PC-9 (cell line): ENCODE data around the gene CARTPT. TPM values are rescaled to one million over a fixed set of nuclear protein-coding genes. Genes with fewer than 3 reads are reported as not detected.

Experiments
- BruUV-seq: library from RNA; stranded (reverse); fragments of 400-500 nt; replicated peaks from 2 replicates; lab custom pipeline; 2021; lab: Mats Ljungman, UMichigan
- CTCF ChIA-PET: fragments of 300-600 bp; sonication (Branson Sonifier 250); formaldehyde crosslinking; loops from one replicate; lab custom pipeline; 2022; ENCODE audit warnings: antibody characterized with exemption; lab: Charles Lee
- POLR2A ChIA-PET: fragments of 300-600 bp; sonication (Branson Sonifier 250); formaldehyde crosslinking; loops from one replicate; lab custom pipeline; 2022; ENCODE audit warnings: antibody characterized with exemption; ENCODE audit not compliant: unreplicated experiment; lab: Charles Lee
- DNase-seq, 2 experiments: peaks; one replicate each; pipeline versions ENCODE4 v3.0.0 to v3.0.0-alpha.2; 2015 to 2022; ENCODE audit warnings: mixed read lengths in 1 of 2
- H2AFZ ChIP-seq: fragments of 200-600 bp; sonication (generic); 2 replicates; pipeline ENCODE4 v1.8.1; 2017; ENCODE audit warnings: antibody characterized with exemption
- H3F3A ChIP-seq: fragments of 200-600 bp; sonication (generic); 2 replicates; pipeline ENCODE4 v1.8.1; 2017; ENCODE audit warnings: antibody characterized with exemption, mild to moderate bottlenecking, low read depth; ENCODE audit not compliant: insufficient read depth
- H3K27ac ChIP-seq: fragments of 200-600 bp; sonication (generic); 2 replicates; pipeline ENCODE4 v1.6.1; 2016; ENCODE audit warnings: mixed run types
- H3K27me3 ChIP-seq: fragments of 200-600 bp; sonication (generic); 2 replicates; pipeline ENCODE4 v1.6.1; 2016; ENCODE audit warnings: low read depth, mixed run types; ENCODE audit not compliant: insufficient read depth
- H3K36me3 ChIP-seq: fragments of 200-600 bp; sonication (generic); 2 replicates; pipeline ENCODE4 v1.6.1; 2016; ENCODE audit warnings: low read depth, mixed run types
- H3K4me1 ChIP-seq: fragments of 200-600 bp; sonication (generic); replicated peaks from 2 replicates; pipeline ENCODE4 v1.6.1; 2016; ENCODE audit warnings: mixed run types; ENCODE audit not compliant: insufficient read depth
- H3K4me2 ChIP-seq: fragments of 200-600 bp; sonication (generic); 2 replicates; pipeline ENCODE4 v1.6.1; 2017; ENCODE audit warnings: mixed run types
- H3K4me3 ChIP-seq: fragments of 200-600 bp; sonication (generic); 2 replicates; pipeline ENCODE4 v1.6.1; 2016; ENCODE audit warnings: mixed run types
- H3K79me2 ChIP-seq: fragments of 200-600 bp; sonication (generic); 2 replicates; pipeline ENCODE4 v1.6.1; 2017; ENCODE audit warnings: low read depth, mixed run types
- H3K9me2 ChIP-seq: fragments of 200-600 bp; sonication (generic); 2 replicates; pipeline ENCODE4 v1.8.1; 2017; ENCODE audit warnings: mild to moderate bottlenecking; ENCODE audit not compliant: insufficient read depth
- H3K9me3 ChIP-seq: fragments of 200-600 bp; sonication (generic); 2 replicates; pipeline ENCODE4 v1.8.1; 2016; ENCODE audit warnings: low read depth; ENCODE audit not compliant: insufficient read depth
- H4K20me1 ChIP-seq: fragments of 200-600 bp; sonication (generic); 2 replicates; pipeline ENCODE4 v1.8.1; 2017; ENCODE audit not compliant: insufficient read depth
- CTCF ChIP-seq: fragments of 200-600 bp; sonication (generic); conservative IDR thresholded peaks from 2 replicates; pipeline ENCODE4 v1.6.1; 2017; ENCODE audit warnings: mixed run types, antibody characterized with exemption, mild to moderate bottlenecking, moderate library complexity
- EZH2 ChIP-seq: fragments of 200-600 bp; sonication (generic); IDR thresholded peaks from 2 replicates; pipeline ENCODE4 v1.8.0; 2017; ENCODE audit warnings: antibody characterized with exemption, low read depth
- intact Hi-C: fragments of 100-400 bp; cut with micrococcal nuclease; formaldehyde crosslinking; loops from one replicate; pipeline ENCODE4 v1.10.0; 2022; ENCODE audit not compliant: unreplicated experiment
- total RNA-seq: library from RNA; stranded (reverse); gene quantifications from 2 replicates; pipeline ENCODE4 v1.2.3, GENCODE V29; 2021

Gene CARTPT
- total RNA-seq, 1 experiment from 2014 or later, result not detected

DNA sequence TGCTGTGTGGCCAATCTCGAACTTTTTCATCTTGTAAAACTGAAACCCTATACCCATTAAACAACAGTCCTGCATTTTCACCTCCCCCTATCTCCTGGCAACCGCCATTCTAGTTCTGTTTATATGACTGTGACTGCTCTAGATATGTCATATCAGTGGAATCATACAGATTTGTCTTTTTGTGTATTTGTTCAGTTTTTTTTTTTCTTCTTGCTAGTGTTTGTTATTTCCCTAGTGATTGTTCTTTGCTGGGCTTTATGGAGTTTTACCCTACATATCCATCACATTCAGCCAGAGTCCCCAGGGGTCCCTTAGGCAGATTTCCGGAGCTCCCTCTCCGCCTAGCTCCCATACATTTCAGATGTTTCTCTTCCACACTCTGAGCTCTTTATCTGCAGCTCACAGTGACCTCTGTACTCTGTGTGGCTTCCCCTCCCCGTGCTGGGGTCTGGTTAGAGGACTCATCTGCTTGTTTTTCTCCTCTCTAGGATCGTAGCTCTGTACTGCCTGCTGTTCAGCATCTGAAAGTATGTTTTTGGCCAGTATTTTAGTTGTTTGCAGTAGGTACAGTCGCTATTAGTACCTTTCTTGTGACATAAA, 25.1 kb upstream of the CARTPT start:
- POLR2A ChIA-PET, result no interaction called here
- Histone ChIP-seq H3F3A (no peaks in the 10 kb centered on the region), H3K27ac (no peak overlapping the region), H3K36me3 (no peaks in the 10 kb centered on the region), H3K4me1 (0 out of 2 replicates have a peak, but pooled peaks cover 5% of the 10 kb centered on the region), H3K27me3 (no peaks in the 10 kb centered on the region), H4K20me1 (no peaks in the 10 kb centered on the region), H3K9me3 (no peaks in the 10 kb centered on the region), H3K4me3 (no peak overlapping the region), H3K79me2 (no peaks in the 10 kb centered on the region), H2AFZ (peak overlapping the region; percentile 43; the same call in 1 of the 2 replicates), H3K9me2 (no peaks in the 10 kb centered on the region), H3K4me2 (no peak overlapping the region)
- no peak for TF ChIP-seq EZH2
- TF ChIP-seq CTCF, result no peak
- DNase-seq, result no peak
- CTCF ChIA-PET, result no interaction called here
- no TSS peak for BruUV-seq
- intact Hi-C loops, result no loop called here

DNA sequence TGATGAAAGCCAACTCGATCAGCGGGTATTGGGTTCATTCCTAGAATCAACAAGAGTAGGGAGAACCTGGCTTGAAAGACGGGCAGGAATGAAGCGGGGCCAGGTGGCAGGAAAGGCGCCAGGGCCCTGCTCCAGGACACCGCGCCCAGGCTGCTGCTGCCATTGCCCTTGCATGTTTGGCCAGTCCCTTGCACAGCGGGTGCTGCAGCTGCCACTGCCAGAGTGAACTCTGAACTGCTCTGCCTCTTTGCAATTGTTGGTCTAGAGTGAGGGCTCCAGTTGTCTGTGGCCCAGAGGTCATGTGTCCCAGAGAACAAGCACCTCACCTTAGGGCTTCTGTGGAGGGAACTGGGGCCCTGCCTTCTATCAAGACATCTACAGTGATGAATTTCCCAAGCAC, 24.0 kb upstream of the CARTPT start:
- 0 out of 2 replicates have a peak, but pooled peaks cover 5% of the 10 kb centered on the region for H3K4me1 ChIP-seq
- no peaks in the 10 kb centered on the region for H3K9me3 ChIP-seq
- no peaks in the 10 kb centered on the region for H3K36me3 ChIP-seq
- H3K79me2 ChIP-seq, result no peaks in the 10 kb centered on the region
- intact Hi-C loops, result no loop called here
- no peak for TF ChIP-seq EZH2
- TF ChIP-seq CTCF, result no peak
- ChIA-PET POLR2A (no interaction called here), CTCF (no interaction called here)
- no peak overlapping the region for H2AFZ ChIP-seq
- H3K27me3 ChIP-seq, result no peaks in the 10 kb centered on the region
- BruUV-seq, result no TSS peak
- no peak overlapping the region for H3K27ac ChIP-seq
- no peak overlapping the region for H3K4me3 ChIP-seq
- H3K9me2 ChIP-seq, result no peaks in the 10 kb centered on the region
- H3K4me2 ChIP-seq, result no peak overlapping the region
- H3F3A ChIP-seq, result no peaks in the 10 kb centered on the region
- H4K20me1 ChIP-seq, result no peaks in the 10 kb centered on the region
- DNase-seq, result no peak

GRCh38 chr5:71695595-71695994, 23.5 kb upstream of the CARTPT start:
- H3K27me3 ChIP-seq, result no peaks in the 10 kb centered on the region
- peak in 1 of 2 experiments; percentile 34 for DNase-seq
- no peaks in the 10 kb centered on the region for H3K79me2 ChIP-seq
- no peaks in the 10 kb centered on the region for H3K36me3 ChIP-seq
- no peaks in the 10 kb centered on the region for H3K9me2 ChIP-seq
- H3K9me3 ChIP-seq, result no peaks in the 10 kb centered on the region
- ChIA-PET CTCF (no interaction called here), POLR2A (no interaction called here)
- no peak overlapping the region for H3K4me3 ChIP-seq
- no peak overlapping the region for H3K27ac ChIP-seq
- TF ChIP-seq EZH2 (no peak), CTCF (no peak)
- H3F3A ChIP-seq, result no peaks in the 10 kb centered on the region
- no peak overlapping the region for H3K4me2 ChIP-seq
- no TSS peak for BruUV-seq
- H4K20me1 ChIP-seq, result no peaks in the 10 kb centered on the region
- intact Hi-C loops, result no loop called here
- 0 out of 2 replicates have a peak, but pooled peaks cover 5% of the 10 kb centered on the region for H3K4me1 ChIP-seq
- H2AFZ ChIP-seq, result no peak overlapping the region
